HG02571 (cell line): ENCODE measurements around the gene ADPRM.

Experiments used
- ATAC-seq: cut with Tn5 transposase; IDR thresholded peaks from one replicate; pipeline ENCODE4 v1.9.1; 2021; ENCODE audit warnings: mild to moderate bottlenecking, moderate library complexity; ENCODE audit not compliant: unreplicated experiment

ADPRM gene

DNA sequence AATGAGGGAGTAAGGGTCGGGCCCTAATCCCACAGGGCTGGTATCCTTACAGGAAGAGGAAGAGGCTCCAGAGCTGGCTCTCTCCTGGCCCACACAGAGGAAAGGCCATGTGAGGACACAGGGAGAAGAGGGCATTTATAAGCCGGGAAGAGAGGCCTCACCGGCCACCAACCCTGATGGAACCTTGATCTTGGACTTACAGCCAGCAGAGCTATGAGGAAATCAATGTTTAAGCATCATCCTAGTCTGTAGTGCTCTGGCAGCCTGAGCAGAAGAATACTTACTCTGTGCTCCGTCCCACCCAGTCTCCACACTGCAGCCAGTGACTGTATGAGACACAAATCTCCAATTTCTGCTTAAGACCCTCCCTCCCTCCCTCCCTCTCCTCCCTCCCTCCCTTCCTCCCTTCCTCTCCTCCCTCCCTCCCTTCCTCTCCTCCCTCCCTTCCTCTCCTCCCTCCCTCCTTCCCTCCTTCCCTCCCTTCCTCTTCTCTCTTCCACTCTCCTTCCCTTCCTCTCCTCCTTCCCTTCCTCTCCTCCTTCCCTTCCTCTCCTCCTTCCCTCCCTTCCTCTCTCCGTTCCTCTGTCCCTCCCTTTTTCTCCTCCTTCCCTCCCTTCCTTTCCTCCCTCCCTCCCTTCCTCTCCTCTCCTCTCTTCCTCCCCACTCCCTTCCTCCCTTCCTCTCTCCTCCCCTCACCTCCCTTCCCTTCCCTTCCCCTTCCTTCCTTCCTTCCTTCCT lies 41.3 kb downstream of the ADPRM start:
- ATAC-seq: no peak

DNA sequence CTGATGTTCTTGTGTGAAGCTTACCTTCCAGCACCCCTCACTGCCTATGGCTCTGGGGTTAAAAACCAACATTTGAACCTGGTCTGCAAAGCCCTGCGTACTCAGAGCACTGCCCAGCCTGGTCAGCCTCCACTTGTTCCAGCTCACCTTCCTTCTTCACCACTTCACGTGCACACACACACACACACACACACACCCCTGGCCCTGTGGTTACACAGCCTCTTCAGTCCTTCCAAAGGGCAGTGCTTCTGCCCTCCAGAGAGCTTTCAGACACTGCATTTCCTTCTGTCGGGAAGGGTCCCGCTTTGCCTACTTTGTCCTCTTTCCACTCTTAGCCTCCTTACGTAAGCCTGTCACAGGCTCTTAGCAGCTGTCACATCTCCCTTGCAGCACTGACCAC lies 42.0 kb downstream of the ADPRM start:
- no peak for ATAC-seq

DNA sequence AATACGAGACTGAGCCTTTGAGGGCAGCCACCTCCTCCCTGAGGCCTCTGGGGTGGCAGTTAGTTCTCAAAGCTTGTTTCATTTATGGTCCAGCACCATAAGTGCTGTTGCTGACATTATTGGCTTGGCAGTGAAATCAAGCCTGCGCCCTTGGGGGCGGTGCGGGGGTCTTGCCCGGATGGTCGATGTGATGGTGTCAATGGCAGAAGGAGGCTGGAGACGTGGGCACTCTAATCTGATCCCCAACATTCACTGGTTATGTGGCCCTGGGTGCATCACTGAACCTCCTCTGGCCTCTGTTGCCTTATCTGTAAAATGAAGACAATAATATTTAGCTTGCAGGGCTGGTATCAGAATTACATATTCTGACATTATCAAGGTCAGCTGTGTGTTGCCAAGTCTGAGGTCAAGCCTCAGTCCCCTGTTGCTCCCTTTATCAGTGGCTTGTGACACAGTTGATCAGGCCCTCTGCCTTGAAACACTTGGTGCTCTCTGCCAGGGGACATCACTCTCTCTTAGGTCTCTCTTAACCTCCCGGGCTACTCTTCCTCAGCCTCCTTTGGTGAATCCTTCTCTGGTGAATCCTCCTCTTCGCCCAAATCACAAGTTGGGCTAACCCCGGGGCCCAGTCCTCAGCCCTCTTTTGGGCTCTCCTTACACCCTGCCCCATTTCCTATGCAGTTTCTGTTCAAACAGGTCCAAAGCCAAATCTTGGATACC lies 44.2 kb downstream of the ADPRM start:
- ATAC-seq: no peak

DNA sequence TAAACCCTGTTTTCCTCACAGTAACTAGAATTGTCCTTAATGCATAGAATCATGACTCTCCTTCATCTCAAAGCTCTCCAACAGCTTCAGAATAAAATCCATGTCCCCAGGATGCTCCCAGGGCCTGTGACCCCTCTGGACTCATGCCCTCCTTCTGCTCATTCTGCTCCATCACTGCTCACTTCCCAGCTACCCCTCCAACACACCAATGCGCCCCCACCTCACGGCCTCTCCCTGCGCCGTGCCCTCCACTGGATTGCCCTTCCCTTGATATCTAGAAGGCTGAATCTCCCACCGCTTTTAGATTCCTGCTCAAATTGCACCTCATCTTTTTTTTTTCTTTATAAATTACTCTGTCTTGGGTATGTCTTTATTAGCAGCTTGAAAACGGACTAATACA lies 45.0 kb downstream of the ADPRM start:
- no peak for ATAC-seq

DNA sequence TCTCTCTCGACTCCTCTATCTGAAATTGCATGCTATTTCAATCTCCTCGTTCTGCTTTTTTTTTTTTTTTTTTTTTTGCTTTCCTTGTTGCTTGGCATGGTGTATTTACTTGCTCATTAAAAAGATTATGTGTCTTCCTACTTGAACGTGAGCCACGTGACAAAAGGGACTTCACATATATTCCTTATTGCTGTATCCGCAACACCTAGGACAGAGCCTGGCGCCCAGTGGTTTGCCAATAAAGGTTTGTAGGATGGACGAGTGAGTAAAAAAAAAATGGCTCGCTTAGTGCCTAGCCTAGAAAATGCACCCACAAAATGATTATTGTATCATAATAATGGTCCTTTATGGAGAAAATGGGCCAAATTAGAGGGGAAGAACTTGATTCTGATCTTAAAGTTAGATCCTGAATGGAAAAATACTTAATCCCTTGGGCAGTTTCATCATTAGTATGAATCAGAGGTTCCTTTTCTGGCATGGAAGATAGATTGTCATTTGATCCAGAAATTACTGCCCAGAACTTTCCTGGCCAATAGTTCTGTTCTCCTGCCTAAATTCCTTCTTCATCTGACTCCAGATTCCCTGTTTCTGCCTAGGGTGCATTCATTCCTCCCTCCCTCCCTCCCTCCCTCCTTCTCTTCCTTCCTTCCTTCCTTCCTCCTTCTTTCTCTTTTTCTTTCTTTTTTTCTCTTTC lies 46.1 kb downstream of the ADPRM start:
- no peak for ATAC-seq

DNA sequence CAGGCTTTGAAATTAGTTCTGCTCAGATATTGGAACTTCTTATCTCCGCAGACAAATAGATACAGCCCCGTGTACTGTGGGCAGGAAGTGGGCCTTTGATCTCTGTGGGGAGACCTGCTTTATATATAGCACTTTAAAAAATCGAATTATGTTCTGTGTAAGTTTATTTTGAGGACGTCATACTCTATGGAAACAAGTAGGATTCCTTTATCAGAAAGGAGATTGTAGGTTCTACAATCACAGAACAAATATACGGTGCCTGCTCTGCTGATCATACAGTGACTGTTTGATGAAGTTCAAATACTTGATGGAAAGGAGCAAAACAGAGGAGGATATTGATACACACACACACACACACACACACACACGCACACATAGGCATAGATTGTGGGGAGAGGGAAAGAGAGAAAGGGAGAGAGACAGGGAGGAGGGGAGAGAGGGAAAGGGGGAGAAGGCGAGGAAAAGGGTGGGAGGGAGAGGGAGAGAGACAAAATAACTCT lies 47.2 kb downstream of the ADPRM start:
- no peak for ATAC-seq

DNA sequence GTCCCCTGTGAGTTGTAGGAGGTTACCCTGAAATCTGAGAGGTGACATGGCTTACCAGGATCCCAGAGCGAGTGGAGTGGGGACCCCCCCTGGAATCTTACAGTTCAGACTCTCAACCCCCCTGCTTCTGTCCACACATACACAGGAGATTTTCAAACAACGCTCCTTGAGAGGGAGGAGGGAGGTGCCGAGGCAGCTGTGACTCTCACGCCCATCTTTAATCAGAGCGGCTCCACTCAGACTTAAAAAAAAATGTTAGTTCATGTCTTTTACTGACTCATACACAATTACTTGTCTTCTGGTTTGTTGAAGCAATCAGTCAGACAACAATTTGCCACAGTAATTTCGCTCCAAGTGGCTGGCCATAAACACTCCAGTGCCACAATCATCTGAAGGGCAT lies 47.8 kb downstream of the ADPRM start:
- ATAC-seq: no peak

DNA sequence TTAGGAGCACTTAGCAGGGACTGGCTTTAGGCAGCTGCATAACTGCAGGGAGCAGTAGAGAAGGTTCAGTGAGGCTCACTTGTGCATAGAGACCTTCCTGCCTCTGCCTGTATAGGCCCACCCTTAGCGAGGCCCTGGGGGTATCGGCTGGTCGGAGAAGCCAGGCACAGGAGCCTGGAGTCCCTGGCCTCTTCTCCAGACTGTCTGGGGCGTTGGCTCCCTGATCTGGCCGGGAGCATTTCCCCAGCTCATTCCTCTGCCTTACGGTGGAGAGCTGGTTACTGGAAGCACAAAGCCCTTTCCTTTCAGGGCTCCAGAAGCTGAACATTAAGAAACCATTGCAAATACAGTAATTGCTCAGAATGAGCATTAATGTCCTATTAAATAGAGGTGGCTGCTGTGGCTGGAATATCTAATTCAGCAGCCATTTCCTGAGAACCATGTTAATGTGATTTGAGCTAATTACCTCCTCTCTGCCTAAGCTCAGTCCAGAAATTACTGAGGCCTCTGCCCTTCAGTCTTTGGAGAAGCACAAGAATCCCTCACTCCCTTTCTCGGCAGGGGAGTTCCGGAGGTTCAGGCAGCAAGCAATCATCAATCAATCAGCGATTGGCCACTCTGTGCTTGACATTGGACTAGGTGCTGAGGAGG lies 51.3 kb downstream of the ADPRM start:
- no peak for ATAC-seq

DNA sequence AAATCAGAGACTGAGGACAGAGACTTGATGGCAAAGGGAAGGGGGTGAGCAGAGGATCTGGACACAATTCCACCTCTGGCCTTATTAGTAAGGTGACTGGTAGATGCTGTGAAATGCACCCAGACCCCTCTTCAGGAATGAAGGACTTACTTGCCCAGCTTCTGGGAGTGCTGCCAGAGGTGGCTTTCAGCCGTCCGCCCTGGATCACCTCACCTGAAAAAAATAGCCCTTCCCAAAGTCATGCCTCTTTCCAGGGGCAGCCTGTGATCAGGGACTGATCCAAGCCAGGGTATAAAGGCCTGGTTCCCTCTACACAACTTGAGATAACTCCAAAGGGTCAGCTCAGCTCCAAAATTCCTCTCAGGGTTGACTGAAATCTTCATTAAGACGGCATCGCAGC lies 52.8 kb downstream of the ADPRM start:
- ATAC-seq: no peak

DNA sequence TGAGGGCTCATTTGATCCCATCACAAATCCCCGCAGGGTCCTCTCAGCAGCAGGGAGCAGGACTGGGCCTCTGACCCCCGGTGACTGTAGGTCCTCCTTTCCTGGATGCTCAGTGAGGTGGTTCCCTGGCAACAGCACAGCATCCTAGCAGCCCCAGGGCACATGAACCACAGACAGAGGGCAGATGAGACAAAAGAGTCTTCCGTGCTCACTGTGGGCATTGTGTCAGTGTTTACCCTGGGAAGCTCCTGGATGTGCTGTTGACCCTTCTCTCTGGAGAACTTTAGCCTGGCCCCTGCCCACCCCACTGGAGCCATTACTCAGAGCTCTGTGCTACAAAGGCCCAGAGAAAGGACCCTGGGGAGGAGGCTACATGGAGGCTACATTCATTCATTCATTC lies 54.2 kb downstream of the ADPRM start:
- no peak for ATAC-seq

DNA sequence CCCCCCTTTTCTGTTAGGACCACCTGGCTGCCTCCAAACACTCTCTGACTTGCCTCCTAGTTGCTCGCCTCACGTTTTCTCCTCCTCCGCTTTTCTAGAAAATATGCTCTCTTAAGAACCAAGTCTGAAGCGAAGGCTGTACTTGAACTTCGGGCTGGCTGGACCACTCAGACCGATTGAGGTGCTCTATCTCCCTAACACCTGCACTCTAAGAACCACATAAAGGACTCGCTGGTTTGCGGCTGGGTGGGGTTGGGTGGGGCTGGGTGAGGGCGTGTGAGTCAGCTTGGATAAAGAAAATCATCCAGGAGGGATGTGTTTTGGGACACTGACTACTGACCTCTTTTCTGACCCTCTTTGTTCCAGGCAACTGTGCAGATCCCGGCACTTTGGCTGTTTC lies 55.3 kb downstream of the ADPRM start:
- no peak for ATAC-seq

DNA sequence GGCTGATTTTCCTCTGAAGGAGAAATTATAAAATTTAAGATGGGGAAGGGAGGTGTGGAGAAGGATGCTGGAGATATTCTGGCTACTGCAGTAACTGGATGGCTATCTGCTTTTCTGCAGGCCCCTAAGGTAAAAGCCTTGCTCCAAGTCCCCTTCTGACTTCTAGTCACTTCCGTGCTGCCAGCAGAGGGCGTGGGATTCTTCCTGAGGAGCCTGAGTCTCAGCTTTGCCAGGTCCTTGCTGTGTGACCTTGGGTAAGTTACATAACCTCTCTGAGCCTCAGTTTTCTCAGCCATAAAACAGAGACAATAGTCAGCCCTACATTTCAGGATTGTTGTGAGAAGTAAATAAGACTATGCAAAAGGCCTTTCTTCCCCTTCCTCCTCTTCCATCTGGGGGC lies 56.7 kb downstream of the ADPRM start:
- ATAC-seq: no peak

DNA sequence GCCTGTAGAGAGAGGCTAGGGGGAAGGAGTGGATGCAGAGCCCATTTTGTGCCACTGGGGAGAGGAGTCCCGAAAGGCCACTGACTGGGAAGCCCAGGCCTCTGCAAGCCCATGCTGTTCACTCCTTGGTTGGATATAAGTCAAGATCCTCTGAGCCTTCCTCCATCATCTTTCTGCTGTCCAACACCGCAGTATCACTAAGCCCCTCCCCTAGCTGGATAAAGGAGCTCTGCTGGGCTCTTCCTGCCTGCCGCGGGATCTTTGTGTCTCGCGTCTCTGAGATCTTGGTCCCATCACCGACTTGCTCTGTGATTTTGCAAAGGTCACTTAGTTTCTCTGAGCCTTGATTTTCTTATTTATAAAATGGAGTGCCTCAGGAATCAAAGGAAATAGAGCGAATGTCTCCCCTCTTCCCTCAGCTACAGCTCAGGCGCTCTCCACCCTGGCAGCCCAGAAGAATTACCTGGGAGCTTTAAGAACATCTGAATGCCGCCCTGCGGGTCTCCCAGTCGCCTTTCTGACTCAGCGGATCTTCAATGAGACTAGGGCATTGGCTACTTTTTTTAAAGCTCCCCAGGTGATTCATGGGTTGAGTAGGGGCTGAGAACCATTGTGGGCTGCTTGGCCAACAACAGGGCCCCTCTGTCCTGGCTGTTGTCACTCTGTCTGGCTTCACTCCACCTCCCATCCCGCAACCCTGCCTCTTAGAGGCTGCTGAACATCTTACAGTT lies 57.6 kb downstream of the ADPRM start:
- ATAC-seq: no peak

DNA sequence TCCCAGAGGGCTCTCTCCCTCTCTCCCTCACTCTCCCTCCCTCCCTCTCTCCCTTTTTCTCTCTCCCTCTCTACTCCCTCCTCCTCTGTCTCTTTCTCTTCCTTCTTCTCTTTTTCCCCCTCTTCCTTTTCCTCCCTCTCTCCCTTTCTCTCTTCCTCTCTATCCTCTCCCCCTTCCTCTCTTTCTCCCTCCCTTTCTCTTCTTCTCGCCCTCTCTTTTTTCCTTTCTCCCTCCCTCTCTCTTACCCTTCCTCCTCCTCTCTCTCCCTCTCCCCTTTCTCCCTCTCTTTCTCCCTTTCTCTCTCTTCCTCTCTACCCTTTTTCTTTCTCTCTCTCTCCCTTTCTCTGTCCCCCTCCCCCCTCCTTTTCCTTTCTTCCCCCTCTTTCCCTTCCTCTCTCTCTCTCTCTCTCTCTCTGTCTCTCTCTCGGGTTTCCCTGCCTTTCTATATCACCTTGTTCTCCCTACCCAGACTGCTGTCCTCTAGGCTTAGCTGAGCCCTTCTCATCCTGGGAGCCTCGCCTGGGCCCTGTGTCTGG lies 58.3 kb downstream of the ADPRM start:
- no peak for ATAC-seq

DNA sequence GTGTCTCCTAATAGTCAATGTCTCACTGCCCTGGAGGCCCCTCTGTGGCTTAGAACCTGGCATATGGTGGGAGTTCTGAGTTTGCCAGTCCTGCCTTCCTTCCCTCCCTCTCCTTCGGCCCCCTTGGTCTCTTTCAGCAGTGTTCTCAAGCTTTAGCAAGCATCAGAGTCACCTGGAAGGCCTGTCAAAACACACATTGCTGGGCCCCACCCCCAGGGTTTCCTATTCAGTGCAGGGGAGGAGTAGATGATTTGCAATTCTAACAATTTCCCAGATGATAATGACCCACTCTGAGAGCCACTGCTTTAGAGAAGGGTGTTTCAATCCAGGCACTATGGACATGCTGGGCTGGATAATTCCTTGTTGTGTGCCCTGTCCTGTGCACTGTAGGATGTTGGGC lies 58.8 kb downstream of the ADPRM start:
- ATAC-seq: no peak

DNA sequence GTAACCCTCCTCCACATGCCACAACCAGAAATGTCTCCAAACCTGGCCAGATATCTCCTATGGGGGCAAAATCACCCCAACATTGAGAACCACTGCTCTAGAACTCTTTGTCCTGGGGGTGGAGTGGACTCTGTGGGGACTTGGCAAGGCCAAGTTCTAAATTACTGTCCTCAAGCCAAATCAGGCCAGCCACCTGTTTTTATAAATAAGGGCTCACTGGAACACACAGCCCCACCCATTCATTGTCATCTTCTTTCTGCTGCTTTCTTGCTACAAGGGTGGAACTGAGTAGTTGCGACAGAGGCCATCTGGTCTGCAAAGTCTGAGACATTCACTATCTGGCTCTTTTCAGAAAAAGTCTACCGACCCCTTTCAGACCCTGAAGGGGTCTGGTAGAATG lies 59.2 kb downstream of the ADPRM start:
- no peak for ATAC-seq

DNA sequence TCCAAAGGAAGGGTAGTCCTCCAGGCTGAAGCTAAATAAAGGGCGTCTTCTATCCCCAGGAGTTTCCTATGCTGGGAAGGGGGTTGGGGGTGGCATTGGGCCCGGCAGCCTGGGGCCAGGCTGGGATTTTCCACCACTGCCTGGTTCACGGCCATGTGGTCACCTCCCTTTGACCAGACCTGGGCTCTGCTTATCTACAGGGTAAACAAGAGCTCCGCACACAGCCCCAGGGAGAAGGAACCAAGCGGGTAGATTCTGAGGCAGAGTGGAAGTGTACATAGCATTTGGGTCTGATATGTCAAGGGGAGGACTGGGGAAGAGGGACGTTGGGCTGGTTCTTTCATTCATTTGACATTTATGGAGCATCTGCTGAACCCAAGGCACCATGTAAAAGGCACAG lies 59.7 kb downstream of the ADPRM start:
- no peak for ATAC-seq

DNA sequence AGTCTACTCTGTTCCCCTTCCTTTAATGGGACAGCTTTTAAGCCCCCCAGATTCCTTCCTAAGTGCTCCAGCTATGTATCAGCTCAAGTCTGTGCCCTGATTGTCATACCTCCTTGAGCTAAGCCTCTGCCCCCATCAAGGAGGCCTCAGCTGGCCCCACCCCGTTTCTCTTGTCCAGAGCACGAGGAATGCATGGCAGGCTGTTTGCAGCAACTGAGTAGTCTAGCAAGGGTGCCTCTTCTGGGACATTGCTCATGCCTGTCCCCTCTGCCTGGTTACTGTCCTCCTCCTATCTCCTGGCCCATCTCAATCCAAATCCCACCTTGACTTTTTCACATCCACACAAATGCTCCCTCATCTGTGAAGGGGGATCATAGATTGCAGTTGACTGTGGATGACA lies 60.3 kb downstream of the ADPRM start:
- ATAC-seq: no peak

DNA sequence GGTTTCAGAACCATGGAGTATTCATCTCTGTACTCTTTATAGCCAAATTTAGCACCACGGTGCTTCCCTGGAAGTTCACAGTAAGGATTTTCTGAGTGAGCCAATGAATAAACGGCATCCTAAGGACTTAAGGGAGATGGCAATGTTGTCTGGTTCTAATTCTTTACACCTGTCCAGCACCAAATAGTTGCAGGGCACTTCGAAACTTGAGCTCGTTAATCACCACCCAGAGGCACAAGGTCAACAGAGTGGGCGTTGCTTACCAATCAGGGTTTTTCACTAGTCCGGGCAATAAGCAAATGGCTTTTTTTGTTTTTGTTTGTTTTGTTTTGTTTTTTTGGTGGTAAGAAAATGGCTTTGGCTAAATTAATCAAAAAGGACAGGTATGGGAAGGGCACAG lies 60.7 kb downstream of the ADPRM start:
- ATAC-seq: no peak
